Mucosa of gallbladder (tissue), 1 donor: Measurements from ENCODE around the gene VSX1. TPM values are rescaled to one million over a fixed set of nuclear protein-coding genes. Genes with fewer than 3 reads are reported as not detected.

Source experiments
- DNase-seq: peaks from one replicate; pipeline ENCODE4 v3.0.0-alpha.2; 2020; ENCODE audit warnings: low spot score
- total RNA-seq: library from RNA; stranded (reverse); gene quantifications from one replicate; pipeline ENCODE4 v1.2.1, GENCODE V29; 2021
- donor health status: DM: no; HTN: no; CAD: no.

Gene VSX1
- total RNA-seq: not detected

GRCh38 chr20:25081730-25082497 is at the start of gene VSX1:
VSX1 (minus strand) TSS chr20:25082141; CDS start chr20:25082096, 45 bp downstream.
- DNase-seq: no peak

GRCh38 chr20:25129908-25130307 is 48.0 kb upstream of the VSX1 start:
- DNase-seq: no peak

GRCh38 chr20:25129428-25129827 is 47.5 kb upstream of the VSX1 start:
- DNase-seq: no peak

GRCh38 chr20:25128649-25129048 is 46.7 kb upstream of the VSX1 start:
- no peak for DNase-seq

- no peak for DNase-seq
Observed at GRCh38 chr20:25127761-25128537, 46.0 kb upstream of the VSX1 start.

- no peak for DNase-seq
Observed at GRCh38 chr20:25126204-25127029, 44.5 kb upstream of the VSX1 start.

GRCh38 chr20:25125636-25126035 is 43.7 kb upstream of the VSX1 start:
- no peak for DNase-seq

- DNase-seq: no peak
Observed at GRCh38 chr20:25120920-25121319, 39.0 kb upstream of the VSX1 start.

- no peak for DNase-seq
Observed at GRCh38 chr20:25120457-25120856, 38.5 kb upstream of the VSX1 start.

GRCh38 chr20:25118529-25118928 is 36.6 kb upstream of the VSX1 start:
- no peak for DNase-seq

- DNase-seq: no peak
Observed at GRCh38 chr20:25117990-25118389, 36.0 kb upstream of the VSX1 start.

- no peak for DNase-seq
Observed at GRCh38 chr20:25116739-25117458, 35.0 kb upstream of the VSX1 start.

- no peak for DNase-seq
Observed at GRCh38 chr20:25103526-25103925, 21.6 kb upstream of the VSX1 start.

- no peak for DNase-seq
Observed at GRCh38 chr20:25100914-25101313, 19.0 kb upstream of the VSX1 start.

- no peak for DNase-seq
Observed at GRCh38 chr20:25099601-25100140, 17.7 kb upstream of the VSX1 start.

- no peak for DNase-seq
Observed at GRCh38 chr20:25097498-25097897, 15.6 kb upstream of the VSX1 start.

- DNase-seq: peak; percentile 33
Observed at GRCh38 chr20:25090492-25091429, 8.8 kb upstream of the VSX1 start.

- DNase-seq: no peak
Observed at GRCh38 chr20:25089662-25090061, 7.7 kb upstream of the VSX1 start.

- DNase-seq: no peak
Observed at GRCh38 chr20:25089096-25089495, 7.2 kb upstream of the VSX1 start.

- DNase-seq: no peak
Observed at GRCh38 chr20:25088267-25088666, 6.3 kb upstream of the VSX1 start.
